Endothelial cell of umbilical vein (primary cell): ENCODE results near the gene FTH1. TPM values are rescaled to one million over a fixed set of nuclear protein-coding genes. Genes with fewer than 3 reads are reported as not detected.

Source experiments
- BruUV-seq: library from RNA; stranded (reverse); fragments of 400-500 nt; replicated peaks from 2 replicates; lab custom pipeline; 2021; lab: Mats Ljungman, UMichigan
- CTCF ChIA-PET: fragments of 300-600, 350-600 bp; sonication (Branson Sonifier 250); formaldehyde crosslinking; loops from one replicate; lab custom pipeline; 2021; ENCODE audit warnings: antibody characterized with exemption, inconsistent platforms; lab: Charles Lee
- POLR2A ChIA-PET: fragments of 300-600, 350-600 bp; sonication (Branson Sonifier 250); formaldehyde crosslinking; loops from one replicate; lab custom pipeline; 2021; ENCODE audit warnings: antibody characterized with exemption, inconsistent platforms; lab: Charles Lee
- DNase-seq: peaks from one replicate; pipeline ENCODE4 v3.0.0-alpha.2; 2011; ENCODE audit warnings: low read depth, low spot score
- FAIRE-seq: peaks from 2 replicates; lab custom pipeline; 2011; peaks lifted over from hg19 to GRCh38; lab: Jason Lieb, UNC
- H2AFZ ChIP-seq: 2 replicates; pipeline ENCODE4 v1.6.0; 2012; ENCODE audit warnings: low read depth, low read length, control low read depth, inconsistent platforms
- H3K27ac ChIP-seq: 2 replicates; pipeline ENCODE4 v1.5.1; 2011; ENCODE audit warnings: low read depth, mild to moderate bottlenecking, control low read depth, low read length, moderate library complexity; ENCODE audit not compliant: insufficient read depth
- H3K27me3 ChIP-seq, 2 experiments: 2 replicates each; pipeline versions ENCODE4 v1.6.0 to v1.6.1; 2011; ENCODE audit warnings: low read length in 2 of 2, mixed read lengths in 1 of 2; ENCODE audit not compliant: control insufficient read depth in 2 of 2, insufficient read depth in 2 of 2
- H3K36me3 ChIP-seq, 2 experiments: 2 replicates in 1 of 2; 3 replicates in 1 of 2; pipeline ENCODE4 v1.5.1; 2011; ENCODE audit warnings: low read length in 2 of 2, mild to moderate bottlenecking in 1 of 2, moderate library complexity in 1 of 2; ENCODE audit not compliant: control insufficient read depth in 2 of 2, insufficient read depth in 2 of 2; ENCODE audit errors: extremely low read depth in 1 of 2
- H3K4me1 ChIP-seq: 3 replicates; pipeline ENCODE4 v1.5.1; 2011; ENCODE audit warnings: mild to moderate bottlenecking, low read length; ENCODE audit not compliant: control insufficient read depth, insufficient read depth; ENCODE audit errors: extremely low read depth
- H3K4me2 ChIP-seq: 2 replicates; pipeline ENCODE4 v1.6.1; 2011; ENCODE audit warnings: low read length, control low read depth, mixed read lengths; ENCODE audit not compliant: insufficient read depth
- H3K4me3 ChIP-seq, 3 experiments: fragments of 200-600 bp in 1 of 3; sonication (generic), shearing (Covaris generic) in 1 of 3; replicated peaks in 1 of 3; 2 replicates each; pipeline ENCODE4 v1.5.1; 2011 to 2016; ENCODE audit warnings: control low read depth in 3 of 3, low read length in 3 of 3, mild to moderate bottlenecking in 2 of 3, inconsistent platforms in 1 of 3, low read depth in 1 of 3, moderate library complexity in 1 of 3; ENCODE audit not compliant: insufficient read depth in 1 of 3
- H3K79me2 ChIP-seq: 2 replicates; pipeline ENCODE4 v1.6.0; 2012; ENCODE audit warnings: low read length, inconsistent platforms; ENCODE audit not compliant: control insufficient read depth, insufficient read depth
- H3K9ac ChIP-seq: replicated peaks from 2 replicates; pipeline ENCODE3; 2011; ENCODE audit warnings: low read length, control low read depth; ENCODE audit not compliant: insufficient read depth; ENCODE audit errors: extremely low read depth
- H3K9me1 ChIP-seq: replicated peaks from 3 replicates; pipeline ENCODE4 v1.6.0; 2011; ENCODE audit warnings: mild to moderate bottlenecking, low read length; ENCODE audit not compliant: control insufficient read depth, insufficient read depth; ENCODE audit errors: extremely low read depth
- H3K9me3 ChIP-seq: replicated peaks from 2 replicates; pipeline ENCODE4 v1.5.1; 2012; ENCODE audit warnings: low read length, inconsistent platforms; ENCODE audit not compliant: control insufficient read depth, insufficient read depth
- H4K20me1 ChIP-seq: replicated peaks from 2 replicates; pipeline ENCODE3; 2011; ENCODE audit warnings: mild to moderate bottlenecking, low read length; ENCODE audit not compliant: control insufficient read depth, insufficient read depth; ENCODE audit errors: extremely low read depth
- EZH2 ChIP-seq: IDR thresholded peaks from 2 replicates; pipeline ENCODE4 v1.6.1; 2012; ENCODE audit warnings: borderline replicate concordance, low read depth, mild to moderate bottlenecking, moderate library complexity, low read length, inconsistent platforms; ENCODE audit not compliant: severe bottlenecking
- FOS ChIP-seq: IDR thresholded peaks from 2 replicates; pipeline ENCODE4 v1.6.1; 2011; ENCODE audit warnings: mild to moderate bottlenecking, low read length, moderate library complexity, borderline replicate concordance; ENCODE audit not compliant: insufficient read depth
- GATA2 ChIP-seq: IDR thresholded peaks from 2 replicates; pipeline ENCODE4 v1.7.0; 2011; ENCODE audit warnings: low read depth, mild to moderate bottlenecking, moderate library complexity, mixed read lengths, low read length; ENCODE audit not compliant: insufficient read length, insufficient read depth
- JUN ChIP-seq: IDR thresholded peaks from 2 replicates; pipeline ENCODE4 v1.6.1; 2011; ENCODE audit warnings: borderline replicate concordance, low read depth; ENCODE audit not compliant: insufficient read length, insufficient read depth
- MAX ChIP-seq: IDR thresholded peaks from 2 replicates; pipeline ENCODE4 v1.6.1; 2011; ENCODE audit not compliant: insufficient read depth, insufficient read length
- MYC ChIP-seq: IDR thresholded peaks from one replicate; pipeline ENCODE4 v1.6.1; 2011; ENCODE audit warnings: mild to moderate bottlenecking, low read depth, low read length
- POLR2A ChIP-seq: IDR thresholded peaks from 2 replicates; pipeline ENCODE4 v1.6.1; 2012; ENCODE audit warnings: low read depth, mild to moderate bottlenecking, control low read depth, low read length
- POLR2AphosphoS5 ChIP-seq: IDR thresholded peaks from 2 replicates; pipeline ENCODE4 v1.6.1; 2012; ENCODE audit warnings: low read depth, mild to moderate bottlenecking, control low read depth, low read length, moderate library complexity; ENCODE audit not compliant: insufficient read depth
- dilution Hi-C: fragments of 300-500 bp; cut with MboI; formaldehyde crosslinking; loops from one replicate; pipeline ENCODE4 v1.15.0; 2019; ENCODE audit warnings: low sequenced_read_pairs; ENCODE audit not compliant: extremely low pct_ligation_motif_present
- intact Hi-C: fragments of 100-400 bp; cut with micrococcal nuclease; formaldehyde crosslinking; loops from one replicate; pipeline ENCODE4 v1.10.0; 2022
- polyA plus RNA-seq, 4 experiments: library from polyadenylated mRNA; depleted of rRNA in 3 of 4; stranded (reverse) in 3 of 4; unstranded in 1 of 4; fragments of >200 nt; gene quantifications; 2 replicates each; pipeline versions ENCODE4 v1.2.1 to v1.2.3, GENCODE V29; 2011 to 2012; ENCODE audit warnings: missing spikeins in 1 of 4
- total RNA-seq: library from RNA; stranded (reverse); gene quantifications from 2 replicates; pipeline ENCODE4 v1.2.3, GENCODE V29; 2021
- TF ChIP-seq, protein P1 (sequence below), 2 donors: IDR thresholded peaks; 1 replicate in 1 of 2; 2 replicates in 1 of 2; pipeline ENCODE4 v1.5.1; 2011; ENCODE audit warnings: low read length in 2 of 2, mild to moderate bottlenecking in 2 of 2, moderate library complexity in 2 of 2, control low read depth in 1 of 2, inconsistent platforms in 1 of 2, low read depth in 1 of 2; ENCODE audit not compliant: insufficient read depth in 1 of 2; ENCODE audit errors: extremely low read depth in 1 of 2

The FTH1 gene
- total and polyA plus RNA-seq, 2 donors (not counting 3 experiments of a cell fraction or from before 2014, with no cell fraction given): 1,177 to 2,501 TPM

DNA sequence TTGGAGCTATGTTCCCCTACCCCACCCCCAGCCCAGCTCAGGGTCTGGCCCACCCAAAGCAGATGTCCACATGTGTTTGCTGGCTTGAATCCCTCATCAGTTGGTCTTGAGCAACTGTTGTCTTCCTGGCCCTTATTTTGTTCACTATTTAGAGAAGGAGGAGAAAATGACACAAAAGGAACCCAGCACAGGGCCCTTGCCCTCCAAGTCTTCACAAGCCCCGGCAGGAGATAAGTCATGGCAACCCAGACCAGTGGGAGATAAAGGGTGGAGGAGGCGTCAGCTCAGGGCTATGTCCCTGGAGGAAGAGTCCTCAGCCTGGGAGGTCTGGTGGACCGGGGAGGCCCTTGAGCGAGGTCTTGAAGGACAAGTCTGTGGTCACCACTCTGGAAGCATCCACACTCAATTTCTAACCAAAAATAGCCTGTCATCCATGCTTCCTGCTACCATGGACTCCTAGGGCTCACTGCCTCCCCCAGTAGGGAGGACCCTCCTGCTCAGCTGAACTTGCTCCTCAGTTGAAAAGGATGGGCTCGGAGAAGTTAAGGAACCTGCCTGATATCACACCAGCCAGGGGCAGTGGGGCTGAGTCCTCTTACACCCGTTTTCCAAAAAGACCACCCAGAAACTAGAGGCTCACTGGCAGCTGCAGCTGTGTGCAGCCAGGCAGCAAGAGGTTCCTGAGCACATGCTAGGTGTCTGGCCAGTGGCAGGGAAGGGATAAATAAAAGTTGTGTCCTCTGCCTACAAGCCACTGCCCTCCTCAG lies 48.3 kb downstream of the FTH1 start:
- no peaks in the 10 kb centered on the region for H3K9me1 ChIP-seq
- no peak overlapping the region for H3K27ac ChIP-seq
- no peak overlapping the region for H3K4me3 ChIP-seq
- H3K79me2 ChIP-seq: no peaks in the 10 kb centered on the region
- dilution Hi-C loops: no loop called here
- ChIA-PET CTCF (interaction anchor here (1.2 to 1.7 kb wide), 2 partner anchors 15 to 20 kb away, joined by 3 read pairs; no protein-coding TSS in a partner anchor), POLR2A (no interaction called here)
- intact Hi-C loops: no loop called here
- no peak overlapping the region for H3K9ac ChIP-seq
- H3K27me3 ChIP-seq: peaks cover 11 to 24% of the 10 kb centered on the region in 2 experiments
- BruUV-seq: no TSS peak
- TF ChIP-seq FOS (no peak), POLR2A (no peak), JUN (no peak), MYC (no peak), POLR2AphosphoS5 (no peak), GATA2 (no peak), MAX (no peak), EZH2 (no peak)
- TF ChIP-seq, protein P1, sequence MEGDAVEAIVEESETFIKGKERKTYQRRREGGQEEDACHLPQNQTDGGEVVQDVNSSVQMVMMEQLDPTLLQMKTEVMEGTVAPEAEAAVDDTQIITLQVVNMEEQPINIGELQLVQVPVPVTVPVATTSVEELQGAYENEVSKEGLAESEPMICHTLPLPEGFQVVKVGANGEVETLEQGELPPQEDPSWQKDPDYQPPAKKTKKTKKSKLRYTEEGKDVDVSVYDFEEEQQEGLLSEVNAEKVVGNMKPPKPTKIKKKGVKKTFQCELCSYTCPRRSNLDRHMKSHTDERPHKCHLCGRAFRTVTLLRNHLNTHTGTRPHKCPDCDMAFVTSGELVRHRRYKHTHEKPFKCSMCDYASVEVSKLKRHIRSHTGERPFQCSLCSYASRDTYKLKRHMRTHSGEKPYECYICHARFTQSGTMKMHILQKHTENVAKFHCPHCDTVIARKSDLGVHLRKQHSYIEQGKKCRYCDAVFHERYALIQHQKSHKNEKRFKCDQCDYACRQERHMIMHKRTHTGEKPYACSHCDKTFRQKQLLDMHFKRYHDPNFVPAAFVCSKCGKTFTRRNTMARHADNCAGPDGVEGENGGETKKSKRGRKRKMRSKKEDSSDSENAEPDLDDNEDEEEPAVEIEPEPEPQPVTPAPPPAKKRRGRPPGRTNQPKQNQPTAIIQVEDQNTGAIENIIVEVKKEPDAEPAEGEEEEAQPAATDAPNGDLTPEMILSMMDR (IDR thresholded peaks at IDR 0.05; ENCODE audit: extremely low read depth in 1 of 2, insufficient read depth in 1 of 2, low read depth in 1 of 2, low read length in 2 of 2): no peak
- H3K36me3 ChIP-seq: no peaks in the 10 kb centered on the region
- H3K9me3 ChIP-seq: no peaks in the 10 kb centered on the region
- H3K4me2 ChIP-seq: no peak overlapping the region
- FAIRE-seq: no peak
- DNase-seq: no peak
- no peaks in the 10 kb centered on the region for H4K20me1 ChIP-seq
- H2AFZ ChIP-seq: no peak overlapping the region
- H3K4me1 ChIP-seq: no peaks in the 10 kb centered on the region
